Gastrocnemius medialis (tissue), 4 donors: ENCODE data around the gene NDUFB5. TPM values are rescaled to one million over a fixed set of nuclear protein-coding genes. Genes with fewer than 3 reads are reported as not detected.

Experiments
- ATAC-seq, 2 donors: fragments of 150-250 bp; one replicate each; pipeline ENCODE4 v1.9.1; 2016
- DNase-seq, 2 donors: peaks; one replicate each; pipeline ENCODE4 v3.0.0-alpha.2; 2019
- H3K27ac ChIP-seq, 4 donors: fragments of 200-600 bp; sonication (generic); 1 replicate in 1 of 4; 2 replicates in 3 of 4; pipeline ENCODE4 v1.5.1; 2016 to 2018; ENCODE audit warnings: mild to moderate bottlenecking in 2 of 4, moderate library complexity in 1 of 4
- H3K27me3 ChIP-seq, 3 donors: fragments of 200-600 bp; sonication (generic) in 2 of 3; 1 replicate in 1 of 3; 2 replicates in 2 of 3; pipeline versions ENCODE4 v1.5.1 to v1.6.0; 2016 to 2019; ENCODE audit warnings: mild to moderate bottlenecking in 1 of 3, moderate library complexity in 1 of 3
- H3K36me3 ChIP-seq, 2 donors: fragments of 200-600 bp; sonication (generic) in 1 of 2; one replicate each; pipeline ENCODE4 v1.5.1; 2017 to 2018
- H3K4me1 ChIP-seq, 2 donors: fragments of 200-600 bp; sonication (generic) in 1 of 2; one replicate each; pipeline ENCODE4 v1.5.1; 2016 to 2017; ENCODE audit warnings: mild to moderate bottlenecking in 2 of 2
- H3K4me3 ChIP-seq, 4 donors: fragments of 200-600 bp; sonication (generic) in 3 of 4; 1 replicate in 1 of 4; 2 replicates in 3 of 4; pipeline ENCODE4 v1.5.1; 2016 to 2019; ENCODE audit warnings: mild to moderate bottlenecking in 2 of 4
- H3K9me3 ChIP-seq, 3 donors: fragments of 200-600 bp; sonication (generic) in 2 of 3; 1 replicate in 1 of 3; 2 replicates in 2 of 3; pipeline ENCODE4 v1.5.1; 2016 to 2019
- CTCF ChIP-seq, 5 experiments: fragments of 450-650 bp in 3 of 5; fragments of 200-600 bp in 2 of 5; sonication (generic) in 2 of 5; IDR thresholded peaks in 4 of 5; conservative IDR thresholded peaks in 1 of 5; 1 replicate in 4 of 5; 2 replicates in 1 of 5; pipeline ENCODE4 v1.5.1; 2016 to 2019; ENCODE audit warnings: antibody characterized with exemption in 5 of 5, mild to moderate bottlenecking in 3 of 5, moderate library complexity in 3 of 5
- POLR2A ChIP-seq, 2 donors: fragments of 450-650 bp; IDR thresholded peaks; one replicate each; pipeline ENCODE4 v1.6.1; 2017; ENCODE audit warnings: antibody characterized with exemption in 2 of 2, mild to moderate bottlenecking in 2 of 2, moderate library complexity in 2 of 2
- in situ Hi-C, 4 donors: fragments of 200-750 bp; cut with MboI; loops; one replicate each; pipeline versions ENCODE4 v1.15.0 to v1.8.0; 2017; ENCODE audit warnings: low sequenced_read_pairs in 4 of 4
- intact Hi-C: fragments of 100-400 bp; cut with DNase I; formaldehyde crosslinking; loops from one replicate; pipeline ENCODE4 v1.15.1; 2023; ENCODE audit warnings: low total_unique reads
- total RNA-seq, 4 donors: library from RNA; depleted of rRNA; stranded (reverse); fragments of >200 nt; gene quantifications; one replicate each; pipeline versions ENCODE4 v1.1.0 to v1.2.3, GENCODE V29; 2016

The NDUFB5 gene
- total RNA-seq, 4 donors from 2014 or later, result 127 to 348 (median 179) TPM

- peaks cover 94 to 97% of the 10 kb centered on the region in 2 donors for H3K4me1 ChIP-seq
- peak overlapping the region; percentile 86 to 98 (median 94) for H3K27ac ChIP-seq
- H3K36me3 ChIP-seq, result no peaks in the 10 kb centered on the region
- no peaks in the 10 kb centered on the region for H3K27me3 ChIP-seq
- no peaks in the 10 kb centered on the region for H3K9me3 ChIP-seq
- ATAC-seq (peak; percentile 81 to 88), DNase-seq (peak; percentile 86 to 91)
- H3K4me3 ChIP-seq, result peak overlapping the region; percentile 18 to 32 (median 24)
- TF ChIP-seq CTCF (IDR thresholded peaks at IDR 0.05 in 4 of 5, conservative IDR thresholded peaks at IDR 0.05 in 1 of 5) (no peak), POLR2A (IDR thresholded peaks at IDR 0.05) (peak in 1 of 2 donors; percentile 35)
- intact Hi-C loops (loop anchor here (5.0 kb wide), 1 partner anchor 66 kb away; no protein-coding TSS in a partner anchor), in situ Hi-C loops (no loop called here)
These were observed 61.9 kb downstream of the NDUFB5 start for GRCh38 chr3:179666436-179667035.

GRCh38 chr3:179668429-179668828, 63.8 kb downstream of the NDUFB5 start:
- in situ Hi-C loops (no loop called here), intact Hi-C loops (loop anchor here (5.0 kb wide), 1 partner anchor 64 kb away; no protein-coding TSS in a partner anchor)
- Histone ChIP-seq H3K9me3 (no peaks in the 10 kb centered on the region), H3K27ac (peak overlapping the region; percentile 80 to 98 (median 94)), H3K4me1 (peaks cover 90 to 97% of the 10 kb centered on the region in 2 donors), H3K27me3 (no peaks in the 10 kb centered on the region), H3K36me3 (no peaks in the 10 kb centered on the region), H3K4me3 (no peak overlapping the region)
- ATAC-seq, result no peak
- no peak for DNase-seq
- no peak for TF ChIP-seq POLR2A (IDR thresholded peaks at IDR 0.05)
- TF ChIP-seq CTCF (IDR thresholded peaks at IDR 0.05 in 4 of 5, conservative IDR thresholded peaks at IDR 0.05 in 1 of 5), result no peak

- peak overlapping the region; percentile 80 to 98 (median 94) for H3K27ac ChIP-seq
These were observed 65.7 kb downstream of the NDUFB5 start for GRCh38 chr3:179670311-179670710.

GRCh38 chr3:179671309-179671708, 66.7 kb downstream of the NDUFB5 start:
- intact Hi-C loops, result no loop called here
- DNase-seq (no peak), ATAC-seq (no peak)
- Histone ChIP-seq H3K9me3 (no peaks in the 10 kb centered on the region), H3K27ac (peak overlapping the region; percentile 80 to 98 (median 94)), H3K4me1 (peaks cover 63 to 75% of the 10 kb centered on the region in 2 donors), H3K4me3 (peak overlapping the region in 2 of 4 donors; percentile 16 to 27), H3K27me3 (no peaks in the 10 kb centered on the region), H3K36me3 (no peaks in the 10 kb centered on the region)
- in situ Hi-C loops, result loop anchor here in 1 of 4 donors (5.0 kb wide), 1 partner anchor 61 kb away; no protein-coding TSS in a partner anchor
- TF ChIP-seq POLR2A (IDR thresholded peaks at IDR 0.05) (no peak), CTCF (IDR thresholded peaks at IDR 0.05 in 4 of 5, conservative IDR thresholded peaks at IDR 0.05 in 1 of 5) (no peak)

More at GRCh38 chr3:179670311-179670710, 65.7 kb downstream of the NDUFB5 start:
- Histone ChIP-seq H3K36me3 (no peaks in the 10 kb centered on the region), H3K27me3 (no peaks in the 10 kb centered on the region), H3K4me1 (peaks cover 73 to 85% of the 10 kb centered on the region in 2 donors), H3K4me3 (no peak overlapping the region), H3K9me3 (no peaks in the 10 kb centered on the region)
- no peak for ATAC-seq
- intact Hi-C loops (no loop called here), in situ Hi-C loops (loop anchor here in 1 of 4 donors (5.0 kb wide), 1 partner anchor 62 kb away; no protein-coding TSS in a partner anchor)
- DNase-seq, result no peak
- no peak for TF ChIP-seq POLR2A (IDR thresholded peaks at IDR 0.05)
- TF ChIP-seq CTCF (IDR thresholded peaks at IDR 0.05 in 4 of 5, conservative IDR thresholded peaks at IDR 0.05 in 1 of 5), result no peak
